GM18502 (cell line): ENCODE results near the gene CRHR1.

ENCODE experiments used
- ATAC-seq: cut with Tn5 transposase; IDR thresholded peaks from one replicate; pipeline ENCODE4 v1.9.1; 2021; ENCODE audit warnings: mild to moderate bottlenecking; ENCODE audit not compliant: unreplicated experiment, poor library complexity

Gene CRHR1

GRCh38 chr17:45841186-45841585 is 57.1 kb downstream of the CRHR1 start:
- no peak for ATAC-seq

GRCh38 chr17:45841883-45842525 is 57.9 kb downstream of the CRHR1 start:
- no peak for ATAC-seq

GRCh38 chr17:45843722-45844121 is 59.6 kb downstream of the CRHR1 start:
- no peak for ATAC-seq

- ATAC-seq: no peak
Measured at GRCh38 chr17:45844695-45845375, 60.7 kb downstream of the CRHR1 start, which contains the start of gene SPPL2C. Gene SPPL2C, plus strand, starts transcription at chr17:45844881. Its CDS starts 26 bp downstream, at chr17:45844907.

GRCh38 chr17:45845376-45846185 is 61.5 kb downstream of the CRHR1 start:
- ATAC-seq: no peak

- no peak for ATAC-seq
Measured at GRCh38 chr17:45846223-45846622, 62.1 kb downstream of the CRHR1 start.

GRCh38 chr17:45846646-45847045 is 62.5 kb downstream of the CRHR1 start:
- ATAC-seq: no peak

- ATAC-seq: no peak
Measured at GRCh38 chr17:45847101-45847500, 63.0 kb downstream of the CRHR1 start.

GRCh38 chr17:45847747-45848146 is 63.6 kb downstream of the CRHR1 start:
- no peak for ATAC-seq

- no peak for ATAC-seq
Measured at GRCh38 chr17:45848405-45848804, 64.3 kb downstream of the CRHR1 start.

- no peak for ATAC-seq
Measured at GRCh38 chr17:45848868-45849535, 64.9 kb downstream of the CRHR1 start.

- ATAC-seq: no peak
Measured at GRCh38 chr17:45849536-45849990, 65.4 kb downstream of the CRHR1 start.

- no peak for ATAC-seq
Measured at GRCh38 chr17:45850011-45850410, 65.9 kb downstream of the CRHR1 start.

GRCh38 chr17:45850468-45850867 is 66.3 kb downstream of the CRHR1 start:
- ATAC-seq: no peak

GRCh38 chr17:45851022-45851421 is 66.9 kb downstream of the CRHR1 start:
- no peak for ATAC-seq

- ATAC-seq: no peak
Measured at GRCh38 chr17:45851464-45851863, 67.3 kb downstream of the CRHR1 start.

GRCh38 chr17:45851873-45852272 is 67.8 kb downstream of the CRHR1 start:
- ATAC-seq: no peak

GRCh38 chr17:45852535-45853297 is 68.6 kb downstream of the CRHR1 start:
- ATAC-seq: no peak

GRCh38 chr17:45854209-45854608 is 70.1 kb downstream of the CRHR1 start:
- ATAC-seq: no peak
